Stimulated activated naive CD8-positive, alpha-beta T cell treated with anti-CD3 and anti-CD28 coated beads, Interleukin-15, Interleukin-2, amounts not matched to agents 100 U/mL and 50 U/mL, for 24 hours (primary cell): ENCODE results near the gene PCMTD2.

ENCODE experiments used
- ATAC-seq: fragments of 150-1000 bp; cut with Tn5 transposase; one replicate; pipeline ENCODE4 v1.10.0; 2021
- DNase-seq: peaks from one replicate; pipeline ENCODE4 v3.0.0; 2021

The PCMTD2 gene

DNA sequence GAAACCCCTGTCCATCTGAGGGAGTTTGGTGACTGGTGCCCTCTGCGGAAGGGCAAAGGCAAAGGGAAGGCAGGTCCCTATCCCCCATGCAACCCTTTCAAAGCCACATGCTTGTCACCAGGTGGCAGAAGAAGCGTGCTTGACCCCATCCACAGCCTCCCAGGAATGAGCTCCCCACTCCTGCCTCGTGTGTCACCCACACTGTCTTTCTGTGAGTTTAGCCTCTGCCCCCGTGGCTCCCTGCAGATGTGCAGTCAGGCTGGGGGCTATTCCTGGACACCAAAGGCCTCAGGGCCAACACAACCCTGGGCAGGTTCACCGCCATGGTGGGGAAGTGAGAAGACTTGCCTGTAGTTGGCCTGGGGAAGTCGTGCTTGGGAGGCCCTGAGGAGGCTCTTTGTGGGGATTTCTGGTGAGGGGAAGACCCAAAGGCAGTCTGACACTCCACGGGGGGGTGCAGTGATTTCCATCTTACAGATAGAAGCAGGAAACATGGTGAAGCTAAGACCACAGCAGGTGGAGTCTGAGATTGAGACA is 16.6 kb upstream of the PCMTD2 start:
- DNase-seq (no peak), ATAC-seq (no peak)

DNA sequence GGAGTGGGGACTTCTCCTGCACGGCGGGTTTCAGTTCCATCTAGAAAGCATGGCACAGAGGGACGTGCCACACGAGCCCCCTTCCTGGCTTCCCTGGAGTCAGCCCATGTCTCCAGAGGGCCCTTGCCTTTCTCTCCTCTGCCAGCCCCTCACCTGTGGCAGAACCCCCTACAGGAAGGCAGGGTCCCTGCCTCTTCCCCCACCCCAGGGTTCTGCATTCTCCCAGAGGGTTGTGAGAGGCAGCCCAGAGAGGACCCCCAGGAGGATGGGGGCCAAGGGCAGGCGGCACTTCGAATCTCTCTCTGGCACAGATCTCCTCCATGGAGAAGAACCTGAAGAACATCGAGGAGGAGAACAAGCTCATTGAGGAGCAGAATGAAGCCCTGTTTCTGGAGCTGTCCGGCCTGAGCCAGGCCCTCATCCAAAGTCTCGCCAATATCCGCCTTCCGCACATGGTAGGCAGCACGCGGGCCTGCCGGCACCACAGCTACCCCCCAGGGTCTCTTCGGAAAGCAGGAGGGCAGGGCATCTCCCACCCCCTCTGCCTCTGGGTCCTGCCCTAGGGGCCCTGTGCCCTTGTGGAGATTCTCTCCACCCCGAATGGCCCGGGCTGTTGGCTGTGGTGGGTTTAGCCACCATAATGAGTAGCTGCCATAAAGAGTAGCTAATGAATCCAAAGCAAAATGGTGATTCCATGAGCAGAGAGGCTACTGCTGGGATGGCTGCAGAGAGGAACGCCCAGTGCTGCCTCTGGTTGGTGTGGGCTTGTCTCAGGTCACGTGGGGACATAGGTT is 15.9 kb upstream of the PCMTD2 start:
- ATAC-seq: no peak
- DNase-seq: no peak

DNA sequence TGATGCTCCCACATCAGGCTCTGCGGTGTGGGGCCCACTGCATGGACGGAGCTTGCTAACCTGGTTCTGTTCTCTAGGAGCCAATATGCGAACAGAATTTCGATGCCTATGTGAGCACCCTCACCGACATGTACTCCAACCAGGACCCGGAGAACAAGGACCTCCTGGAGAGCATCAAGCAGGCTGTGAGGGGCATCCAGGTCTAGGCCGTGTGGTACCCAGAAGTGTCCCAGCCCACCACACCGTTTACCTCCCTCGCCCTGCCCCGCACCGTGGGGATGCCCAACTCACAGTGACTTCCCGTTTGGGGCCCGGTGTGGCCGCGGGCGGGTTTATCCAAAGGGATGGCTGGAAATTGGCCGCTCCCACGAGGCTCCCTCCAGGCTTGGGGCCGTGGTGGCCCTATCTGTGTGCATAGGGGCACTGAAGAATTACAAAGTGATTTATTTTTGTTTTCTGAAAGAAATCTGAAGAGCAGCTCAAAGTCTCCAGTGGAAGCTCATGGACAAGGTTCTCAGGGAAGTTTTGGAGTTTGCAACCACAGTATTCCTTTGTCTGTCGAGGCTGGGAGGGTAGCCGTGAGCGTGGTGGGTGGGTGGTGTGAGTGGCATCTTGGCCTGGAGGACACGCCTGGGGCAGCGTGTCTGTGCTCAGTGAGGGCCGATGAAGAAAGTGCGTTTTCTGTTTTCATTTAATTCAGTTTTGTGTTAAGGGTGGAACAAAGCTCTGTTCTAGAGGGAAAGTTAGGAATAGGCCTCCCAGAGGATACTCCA is 15.1 kb upstream of the PCMTD2 start:
- DNase-seq: no peak
- no peak for ATAC-seq

DNA sequence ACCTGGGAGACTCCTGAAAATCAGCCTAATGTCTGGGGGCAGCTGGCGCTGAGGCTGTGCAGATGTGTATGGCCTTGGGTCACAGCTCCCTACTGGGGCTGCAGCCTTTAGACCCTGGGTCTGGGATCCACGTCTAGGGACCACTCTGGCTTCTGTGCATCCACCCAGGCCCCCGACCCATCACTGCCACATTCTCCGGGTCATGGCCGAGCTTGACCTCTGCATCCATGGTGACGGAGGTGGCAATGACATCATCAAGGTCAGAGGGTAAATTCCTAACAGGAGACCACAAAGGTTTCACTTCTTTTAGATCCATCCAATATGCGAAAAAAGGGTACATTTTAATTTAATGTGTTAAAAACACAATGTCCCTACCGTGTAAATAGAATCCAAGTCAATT is 14.5 kb upstream of the PCMTD2 start:
- DNase-seq: no peak
- ATAC-seq: no peak

DNA sequence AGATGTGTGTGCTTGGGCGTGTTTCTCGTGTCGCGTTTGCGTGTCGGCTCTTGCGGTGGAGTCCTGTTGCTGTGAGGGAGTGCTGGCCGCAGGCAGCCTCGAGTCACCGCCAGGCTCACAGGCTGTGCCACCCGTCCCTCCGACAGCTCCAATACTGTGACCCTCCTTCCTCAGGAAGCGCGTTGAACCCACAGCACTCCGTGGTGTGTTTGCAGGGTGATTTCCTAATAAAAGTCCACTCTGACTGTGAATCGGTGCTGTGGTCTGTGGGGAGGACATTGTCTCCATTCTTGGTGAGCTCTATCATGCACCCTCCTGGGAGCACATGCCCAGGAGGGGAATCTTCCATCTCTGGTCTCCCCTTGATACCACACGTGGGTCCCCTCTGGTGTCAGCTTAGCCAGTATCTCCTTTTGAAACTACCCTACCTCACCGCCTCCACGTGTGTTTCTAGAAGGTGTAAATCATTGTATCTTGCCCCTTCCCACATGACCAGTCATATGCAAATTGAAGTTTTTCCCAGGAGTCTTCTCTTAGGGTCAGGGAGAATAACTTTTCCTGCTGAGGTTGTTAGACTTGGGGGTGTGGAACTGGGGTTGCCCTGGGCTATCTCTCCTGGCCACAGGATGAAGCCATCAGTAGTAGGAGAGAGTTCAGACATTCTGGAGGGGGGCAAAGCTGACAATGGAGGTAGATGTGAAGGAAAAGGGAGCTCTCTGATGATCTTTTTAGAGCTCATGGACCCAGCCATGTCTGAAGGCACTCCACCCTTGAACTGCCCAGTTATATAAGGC is 13.3 kb upstream of the PCMTD2 start:
- DNase-seq (no peak), ATAC-seq (no peak)

DNA sequence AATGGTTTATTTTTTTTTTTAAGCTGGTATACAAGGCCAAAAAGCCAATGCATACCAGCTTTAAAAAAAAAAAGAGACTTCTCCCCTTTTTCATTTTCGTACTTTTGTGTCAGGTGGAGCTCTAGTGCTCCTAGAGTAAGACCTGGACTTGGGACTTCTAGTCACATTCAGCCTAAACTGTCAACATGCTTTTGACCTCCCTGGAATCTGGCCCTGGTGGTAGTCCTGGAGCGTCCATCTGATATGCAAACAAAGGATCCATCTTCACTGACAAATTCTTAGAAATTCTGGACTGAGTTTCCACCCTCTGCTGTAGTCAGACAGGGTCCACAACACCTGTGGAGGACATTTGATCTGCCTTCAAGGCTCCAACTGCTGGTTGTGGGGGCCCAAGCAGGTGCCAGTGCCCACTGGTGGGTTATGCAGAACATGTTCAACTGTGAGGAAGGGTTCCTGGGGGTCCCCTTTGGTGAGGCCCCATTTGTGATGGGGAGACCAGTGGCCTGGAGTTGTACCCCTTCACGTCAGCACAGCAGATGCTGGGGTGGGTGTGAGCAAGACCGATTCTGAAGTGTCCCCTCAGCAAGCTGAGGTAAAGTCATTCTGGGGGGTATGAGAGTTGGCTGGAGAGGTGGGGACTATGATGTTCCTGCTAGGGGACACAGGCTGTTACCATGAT is 12.6 kb upstream of the PCMTD2 start:
- ATAC-seq: no peak
- no peak for DNase-seq

DNA sequence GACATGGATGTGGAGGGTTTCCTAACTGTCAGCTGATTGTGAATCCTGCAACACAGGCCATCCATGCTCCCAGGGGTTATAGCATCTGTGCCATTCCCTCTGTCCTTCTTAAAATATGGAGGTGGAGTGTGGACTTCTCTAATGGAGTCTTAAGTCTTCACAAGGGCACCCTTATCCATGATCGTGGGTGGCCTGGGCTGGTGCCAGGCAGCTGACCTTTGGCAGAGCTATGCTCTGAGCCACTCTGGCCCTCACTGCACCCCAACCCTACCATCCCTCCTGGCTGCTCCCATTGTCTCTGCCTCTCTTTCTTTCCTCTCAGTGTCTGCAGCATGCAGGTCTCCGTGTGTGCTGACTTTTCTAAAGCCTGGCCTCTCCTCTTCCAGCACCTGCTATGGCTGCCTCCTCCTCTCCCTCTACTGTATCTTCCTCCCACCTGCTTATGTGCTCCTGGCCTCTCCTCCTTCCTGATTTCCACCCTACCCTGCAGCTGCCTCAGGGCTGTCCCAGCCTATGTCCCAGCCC is 11.2 kb upstream of the PCMTD2 start:
- DNase-seq: no peak
- ATAC-seq: no peak

DNA sequence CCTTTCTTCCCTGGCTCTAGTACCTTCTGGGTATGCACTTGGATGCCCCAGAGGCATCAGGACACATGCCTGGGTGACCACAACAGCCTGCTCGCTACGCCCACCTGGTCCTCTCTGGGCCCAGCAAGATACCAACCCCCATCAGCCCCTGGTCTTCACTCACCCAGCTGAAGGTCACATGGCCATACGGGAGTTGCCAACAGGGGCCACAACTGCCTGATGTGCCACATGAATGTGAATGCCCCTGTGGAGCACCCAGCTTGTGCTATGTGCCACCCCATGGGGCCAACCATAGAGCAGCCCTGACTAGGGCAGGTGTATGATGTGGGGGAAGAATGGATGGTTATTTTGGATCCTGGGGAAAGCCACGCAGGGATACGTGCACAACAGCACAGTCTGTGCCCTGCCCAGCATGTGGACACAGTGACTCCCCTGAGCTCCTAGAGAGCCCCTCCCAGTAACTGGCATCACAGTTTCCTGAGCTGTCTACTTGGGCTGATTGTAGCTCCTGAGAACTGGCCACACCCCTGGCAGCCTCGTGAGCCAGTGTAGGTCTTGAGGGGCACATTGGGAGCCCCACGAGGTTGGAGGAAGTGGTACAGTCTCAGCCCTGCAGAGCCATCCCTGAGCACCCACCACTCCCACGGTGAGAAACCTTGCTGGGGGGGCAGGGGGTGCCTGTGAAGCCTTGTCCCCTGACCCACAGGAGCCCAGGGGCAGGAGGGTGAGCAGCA is 10.5 kb upstream of the PCMTD2 start:
- DNase-seq (no peak), ATAC-seq (no peak)

DNA sequence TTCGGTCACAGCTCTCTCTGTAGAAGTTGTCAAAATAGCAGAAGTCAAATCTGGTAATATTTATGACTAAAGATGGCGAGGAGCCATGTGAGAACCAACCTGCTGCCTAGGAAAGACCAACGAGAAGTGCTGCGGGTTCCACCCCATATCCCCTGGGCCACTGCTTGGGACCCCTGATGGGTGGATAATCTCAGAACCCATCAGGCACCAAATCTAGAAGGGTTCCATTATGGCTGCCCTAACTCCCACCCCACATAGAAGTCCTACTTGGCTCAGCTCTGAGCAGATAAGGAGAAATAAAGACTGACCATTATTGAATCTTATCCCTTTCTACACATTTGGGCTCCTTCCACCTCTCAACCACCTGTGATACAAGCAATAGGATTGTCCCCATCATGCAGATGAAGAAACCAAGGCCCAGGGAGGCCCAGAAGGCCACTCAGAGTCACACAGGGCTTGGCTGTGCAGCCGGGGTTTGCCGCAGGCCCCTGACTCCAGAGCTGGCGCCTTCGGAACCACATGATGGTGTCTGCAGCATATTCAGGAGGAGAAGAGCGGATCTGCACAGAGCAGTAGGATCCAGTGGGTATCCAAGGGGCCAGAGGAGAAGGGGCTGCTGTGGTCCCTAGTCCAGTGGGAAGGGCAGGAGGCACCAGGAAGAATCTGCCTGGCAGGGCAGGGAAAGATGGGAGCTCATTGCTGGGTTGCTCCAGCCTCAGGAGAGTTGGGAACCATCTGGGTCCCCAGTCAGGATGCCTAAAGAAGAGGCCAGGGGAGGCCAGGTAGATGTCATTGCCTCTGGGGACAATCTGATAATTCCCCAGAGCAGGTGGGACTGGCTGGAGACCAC is 9.6 kb upstream of the PCMTD2 start:
- ATAC-seq (no peak), DNase-seq (no peak)

DNA sequence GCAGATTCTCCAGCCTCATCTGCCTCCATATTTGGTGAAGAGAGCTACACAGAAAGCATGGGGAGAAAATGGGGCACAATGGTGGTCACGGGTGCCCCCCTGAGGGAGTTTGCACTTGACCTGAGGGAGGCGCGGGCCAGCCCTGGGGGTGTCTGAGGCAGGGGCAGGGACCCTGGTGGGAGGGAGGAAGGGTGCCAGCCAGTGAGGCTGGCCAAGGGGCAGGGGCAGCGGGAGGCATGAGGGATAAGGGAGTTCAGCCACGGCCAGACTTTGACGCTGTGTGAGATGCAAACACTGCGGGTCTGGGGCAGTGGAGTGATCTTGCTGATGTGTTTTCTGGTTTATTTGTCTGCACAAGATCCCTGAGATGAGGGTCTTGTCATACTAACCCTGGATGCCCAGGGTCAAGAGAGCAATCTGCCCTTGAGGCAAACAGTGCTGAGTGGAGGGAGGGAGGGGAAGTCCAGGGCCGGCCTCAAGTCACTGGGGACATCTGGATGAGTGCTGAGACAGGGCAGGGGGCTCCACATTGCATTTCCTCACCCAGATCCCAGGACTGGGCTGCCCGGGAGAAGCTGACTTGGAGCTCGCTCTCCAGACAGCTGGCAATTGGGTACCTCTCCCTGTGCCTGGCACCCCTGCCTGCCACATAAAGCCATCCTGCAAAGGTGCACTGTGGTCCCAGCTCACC is 8.8 kb upstream of the PCMTD2 start:
- ATAC-seq: no peak
- no peak for DNase-seq

DNA sequence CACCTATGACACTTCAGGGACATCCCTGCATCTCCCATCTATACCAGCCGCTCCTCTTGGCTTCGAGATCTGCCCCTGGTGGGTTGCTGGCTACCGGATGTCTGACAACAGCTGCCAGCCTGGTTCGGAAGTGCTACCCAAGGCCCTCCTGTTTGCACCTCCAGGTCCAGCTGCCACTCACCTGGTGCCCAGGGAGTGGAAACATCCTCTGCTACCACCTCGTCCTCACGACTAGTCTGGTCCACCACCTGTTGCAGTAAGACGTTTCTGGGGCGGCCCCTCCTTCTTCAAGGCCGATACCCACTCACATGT is 8.3 kb upstream of the PCMTD2 start:
- no peak for ATAC-seq
- no peak for DNase-seq

DNA sequence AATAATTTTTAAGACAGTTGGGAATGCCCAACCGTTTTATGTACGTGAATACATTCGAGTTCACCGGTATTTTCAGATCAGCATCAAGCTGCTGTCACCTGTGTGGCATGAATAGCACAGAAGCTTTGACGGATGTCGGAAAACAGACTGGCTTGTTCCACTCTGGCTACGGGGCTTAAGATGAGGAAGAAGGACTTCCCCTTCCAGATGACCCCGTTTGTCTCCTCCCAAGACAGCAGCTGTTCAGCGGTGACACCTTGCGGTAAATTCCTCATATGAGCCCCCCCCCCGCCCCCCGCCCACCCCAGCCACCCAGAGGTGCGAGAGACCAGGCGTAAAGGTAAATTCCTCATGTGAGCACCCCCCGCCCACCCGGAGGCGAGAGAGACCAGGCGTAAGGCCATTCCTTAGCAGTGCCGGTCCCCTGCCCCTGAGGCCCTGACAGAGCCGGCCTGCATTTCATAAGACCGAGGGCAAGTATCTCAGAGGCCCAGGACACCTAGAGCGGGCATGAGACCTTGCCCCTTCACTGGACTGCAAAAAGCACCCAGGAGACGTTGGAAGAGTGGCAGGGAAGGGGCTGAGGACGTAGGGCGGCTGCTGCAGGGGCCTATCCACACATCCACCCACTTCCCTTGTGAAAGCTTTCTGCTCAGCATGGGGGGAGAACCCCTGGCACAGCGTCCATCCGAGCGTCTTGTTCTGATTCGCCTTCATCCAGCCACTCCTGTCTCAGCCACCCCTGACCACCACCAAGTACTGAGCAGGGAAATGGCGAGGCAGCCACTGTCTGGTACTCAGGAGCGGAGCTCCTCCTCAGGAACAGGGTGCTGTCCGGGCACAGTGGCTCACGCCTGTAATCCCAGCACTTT is 7.3 kb upstream of the PCMTD2 start:
- no peak for ATAC-seq
- no peak for DNase-seq

DNA sequence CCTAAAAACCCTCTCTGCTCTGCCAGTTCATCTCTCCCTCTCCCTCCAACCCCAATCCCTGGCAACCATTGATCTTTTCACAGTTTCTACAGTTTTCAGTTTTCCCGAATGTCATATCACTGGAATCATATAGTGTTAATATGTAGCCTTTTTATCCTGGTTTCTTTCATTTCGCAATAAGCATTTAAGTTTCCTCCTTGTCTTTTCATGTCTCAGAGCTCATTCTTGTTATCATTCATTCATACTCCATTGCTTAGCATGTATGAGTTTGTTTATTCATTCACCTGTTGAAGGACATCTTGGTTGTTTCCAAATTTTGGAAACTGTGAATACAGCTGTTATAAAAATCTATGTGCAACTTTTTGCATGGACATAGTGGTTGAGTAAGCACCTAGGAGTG is 5.5 kb upstream of the PCMTD2 start:
- ATAC-seq (no peak), DNase-seq (no peak)

DNA sequence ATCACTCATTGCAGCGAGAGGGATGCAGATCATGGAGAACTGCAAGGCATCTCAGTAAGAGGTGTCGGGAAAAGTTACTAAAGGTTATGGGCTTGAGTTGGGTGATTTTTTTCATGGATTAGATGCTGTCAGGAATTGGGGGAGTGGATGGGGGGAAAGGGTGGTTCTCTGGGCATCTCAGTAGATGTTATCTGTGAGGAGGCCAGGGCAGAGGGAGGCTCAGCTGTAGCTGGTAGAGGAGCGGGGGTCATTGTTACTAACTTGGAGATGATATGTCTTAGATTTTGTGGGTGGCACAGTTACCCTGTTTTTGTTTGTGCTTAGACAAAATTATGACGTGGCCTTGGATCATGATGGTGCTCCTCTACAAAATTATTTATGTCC is 2.6 kb upstream of the PCMTD2 start:
- no peak for DNase-seq
- no peak for ATAC-seq

DNA sequence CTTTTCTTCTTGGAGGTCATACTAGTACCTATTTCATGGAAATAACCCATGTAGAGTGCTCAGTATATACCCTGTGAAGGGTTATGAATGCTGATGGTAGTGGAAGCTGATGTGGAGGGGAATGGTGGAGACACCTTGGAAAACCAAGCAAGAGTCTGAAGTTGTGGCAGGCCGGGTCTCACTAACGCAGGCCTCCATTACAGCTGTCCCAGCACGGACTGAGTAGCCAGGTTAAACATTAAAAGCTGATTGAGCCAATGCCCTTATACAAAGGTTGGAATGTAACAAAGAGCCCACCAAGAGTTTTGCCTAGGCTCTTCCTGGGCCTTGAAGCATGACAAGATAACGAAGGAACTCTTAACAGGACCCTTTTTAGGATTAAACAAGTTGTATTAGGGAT is 2.1 kb upstream of the PCMTD2 start:
- ATAC-seq: no peak
- no peak for DNase-seq

DNA sequence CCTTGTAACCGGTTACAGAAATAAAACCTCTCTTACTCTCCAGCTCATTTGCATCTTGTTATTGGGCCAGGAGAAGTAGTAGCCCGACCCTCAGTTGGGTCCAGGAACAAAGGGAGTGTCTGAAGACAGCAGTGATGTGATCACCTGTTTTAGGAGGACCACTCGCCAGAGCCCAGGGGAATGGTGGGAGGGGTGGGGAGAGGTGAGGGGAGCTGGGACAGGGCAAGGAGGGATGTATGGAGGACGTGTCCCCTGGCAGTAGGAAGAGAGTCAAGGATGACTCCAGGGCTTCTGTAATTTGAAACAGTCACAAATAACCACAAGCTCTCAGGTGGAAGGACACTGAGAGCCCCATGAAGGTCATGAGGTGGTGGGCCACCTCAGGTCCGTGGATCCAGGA is 1.4 kb upstream of the PCMTD2 start:
- DNase-seq (no peak), ATAC-seq (no peak)

DNA sequence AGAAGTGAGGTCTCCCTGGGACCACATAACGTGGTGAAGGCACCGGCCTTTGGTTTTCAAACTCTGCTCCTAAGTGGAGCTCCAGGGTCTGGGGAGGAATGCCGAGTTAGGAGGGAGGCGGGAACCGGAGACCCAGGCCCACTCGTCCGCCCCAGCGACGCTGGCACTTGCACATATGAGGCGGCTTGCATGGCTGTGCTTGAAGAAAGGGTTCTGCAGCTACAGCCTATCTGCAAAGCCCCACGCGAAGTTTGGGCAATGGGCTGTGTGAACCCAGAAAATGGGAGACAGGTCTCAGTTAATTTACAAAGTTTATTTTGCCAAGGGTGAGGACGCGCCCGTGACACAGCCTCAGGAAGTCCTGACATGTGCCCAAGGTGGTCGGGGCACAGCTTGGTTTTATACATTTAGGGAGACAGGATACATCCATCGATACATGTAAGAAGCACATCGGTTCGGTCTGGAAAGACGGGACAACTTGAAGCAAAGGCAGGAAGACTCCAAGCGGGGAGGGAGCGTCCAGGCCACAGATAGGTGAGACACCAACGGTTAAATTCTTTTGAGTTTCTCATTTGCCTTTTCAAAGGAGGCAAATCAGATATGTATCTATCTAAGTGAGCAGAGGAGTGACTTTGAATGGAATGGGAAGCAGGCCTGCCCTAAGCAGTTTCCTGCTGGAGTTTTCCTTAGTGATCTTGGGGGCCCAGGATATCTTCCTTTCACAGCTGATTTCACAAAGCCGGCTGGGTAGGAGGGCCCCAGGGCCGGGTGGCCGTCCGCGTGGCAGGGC is 782 bp upstream of the PCMTD2 start:
- ATAC-seq: no peak
- no peak for DNase-seq
